ENCODE measurements around the gene TIMM17B. TPM values are rescaled to one million over a fixed set of nuclear protein-coding genes. Genes with fewer than 3 reads are reported as not detected.

TIMM17B gene
- polyA plus RNA-seq, 2 of the 4 experiments (the other 2 are of a cell fraction) = 68.9 to 76.9 TPM

DNA sequence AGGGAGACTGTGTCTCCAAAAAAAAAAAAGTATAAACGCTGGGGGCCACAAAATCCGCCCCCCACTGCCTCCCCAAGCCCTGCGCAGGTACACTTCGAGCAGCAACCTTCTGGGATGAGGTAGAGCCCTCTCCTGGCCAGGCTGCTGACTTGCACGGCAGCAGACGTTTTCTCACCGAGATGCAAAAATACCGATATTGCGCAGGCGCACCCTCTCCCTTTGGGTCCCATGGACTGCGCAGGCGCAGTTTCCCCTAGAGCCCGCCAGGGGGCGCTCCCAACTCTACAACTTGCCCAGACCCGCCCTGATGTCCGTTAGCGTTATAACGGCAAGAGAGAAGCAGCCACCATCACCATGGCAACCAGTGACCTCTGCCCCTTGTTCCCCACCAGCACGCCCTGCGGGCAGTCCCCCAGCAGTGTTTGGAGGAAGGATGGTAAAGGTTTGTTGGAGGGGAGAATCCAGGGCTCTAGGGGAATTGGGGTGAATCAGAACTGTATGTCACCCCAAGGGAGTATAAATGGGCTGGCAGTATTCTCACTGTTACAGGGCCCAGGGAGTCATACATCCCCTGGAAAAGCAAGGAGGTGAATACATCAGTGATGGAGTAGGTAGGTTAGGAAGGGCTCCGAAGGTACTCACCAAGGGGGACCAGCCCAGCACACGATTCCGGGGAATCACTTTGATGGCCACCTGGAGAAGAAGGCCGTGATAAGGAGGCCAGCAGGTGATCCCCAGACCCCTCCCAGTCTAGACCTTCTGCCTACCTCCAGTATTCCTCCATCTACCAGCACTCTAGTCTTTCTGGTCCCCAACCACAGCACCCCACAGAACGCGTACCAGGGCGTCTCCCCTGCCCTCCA, 19.8 kb upstream of the TIMM17B start:
- DNase-seq (ENCODE audit: low read depth in 1 of 2, low spot score in 1 of 2) (peak; percentile 79 to 92), ATAC-seq (peak; percentile 57 to 78), FAIRE-seq (peak; percentile 93)
- 40% methylated on average over 17 of the region's 27 CpGs for WGBS (ENCODE audit: missing lambda C conversion rate)
- no peaks in the 10 kb centered on the region for H3K9me3 ChIP-seq
- CTCF ChIA-PET = interaction anchor here (0.6 to 2.2 kb wide), 4 partner anchors 18 to 219 kb away, joined by 3 to 14 read pairs (median 3); no protein-coding TSS in a partner anchor
- peak overlapping the region; percentile 92 to 95; a peak in 4 of 6 replicates for H3K27ac ChIP-seq
- peak overlapping the region; percentile 87 for H3K4me3 ChIP-seq
- peaks cover 18% of the 10 kb centered on the region for H3K4me1 ChIP-seq
- H3K4me2 ChIP-seq = peak overlapping the region; percentile 99
- POLR2A ChIA-PET = no interaction called here
- TF ChIP-seq FOXS1 (CRISPR knock-in tag; IDR thresholded peaks at IDR 0.05) = no peak
- TF ChIP-seq, protein P1, sequence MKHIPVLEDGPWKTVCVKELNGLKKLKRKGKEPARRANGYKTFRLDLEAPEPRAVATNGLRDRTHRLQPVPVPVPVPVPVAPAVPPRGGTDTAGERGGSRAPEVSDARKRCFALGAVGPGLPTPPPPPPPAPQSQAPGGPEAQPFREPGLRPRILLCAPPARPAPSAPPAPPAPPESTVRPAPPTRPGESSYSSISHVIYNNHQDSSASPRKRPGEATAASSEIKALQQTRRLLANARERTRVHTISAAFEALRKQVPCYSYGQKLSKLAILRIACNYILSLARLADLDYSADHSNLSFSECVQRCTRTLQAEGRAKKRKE (CRISPR knock-in tag; IDR thresholded peaks at IDR 0.05; ENCODE audit: low read depth) = no peak
- TF ChIP-seq, protein P2, sequence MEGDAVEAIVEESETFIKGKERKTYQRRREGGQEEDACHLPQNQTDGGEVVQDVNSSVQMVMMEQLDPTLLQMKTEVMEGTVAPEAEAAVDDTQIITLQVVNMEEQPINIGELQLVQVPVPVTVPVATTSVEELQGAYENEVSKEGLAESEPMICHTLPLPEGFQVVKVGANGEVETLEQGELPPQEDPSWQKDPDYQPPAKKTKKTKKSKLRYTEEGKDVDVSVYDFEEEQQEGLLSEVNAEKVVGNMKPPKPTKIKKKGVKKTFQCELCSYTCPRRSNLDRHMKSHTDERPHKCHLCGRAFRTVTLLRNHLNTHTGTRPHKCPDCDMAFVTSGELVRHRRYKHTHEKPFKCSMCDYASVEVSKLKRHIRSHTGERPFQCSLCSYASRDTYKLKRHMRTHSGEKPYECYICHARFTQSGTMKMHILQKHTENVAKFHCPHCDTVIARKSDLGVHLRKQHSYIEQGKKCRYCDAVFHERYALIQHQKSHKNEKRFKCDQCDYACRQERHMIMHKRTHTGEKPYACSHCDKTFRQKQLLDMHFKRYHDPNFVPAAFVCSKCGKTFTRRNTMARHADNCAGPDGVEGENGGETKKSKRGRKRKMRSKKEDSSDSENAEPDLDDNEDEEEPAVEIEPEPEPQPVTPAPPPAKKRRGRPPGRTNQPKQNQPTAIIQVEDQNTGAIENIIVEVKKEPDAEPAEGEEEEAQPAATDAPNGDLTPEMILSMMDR (IDR thresholded peaks at IDR 0.05) = peak; percentile 92
- no peak for TF ChIP-seq HEYL (CRISPR knock-in tag; IDR thresholded peaks at IDR 0.05)
- peak; percentile 54 to 63; a peak in 4 of 5 replicates for TF ChIP-seq RAD21 (conservative IDR thresholded peaks at IDR 0.05 in 1 of 2, IDR thresholded peaks at IDR 0.05 in 1 of 2)
- TF ChIP-seq EHF (CRISPR knock-in tag; IDR thresholded peaks at IDR 0.05) = no peak
- peak; percentile 75 for TF ChIP-seq RFX5 (IDR thresholded peaks at IDR 0.05)
- TF ChIP-seq SMC3 (IDR thresholded peaks at IDR 0.05) = peak; percentile 73
- no peak for TF ChIP-seq PHF8 (IDR thresholded peaks at IDR 0.05; ENCODE audit: borderline replicate concordance, low read depth)
- TF ChIP-seq, protein P3, sequence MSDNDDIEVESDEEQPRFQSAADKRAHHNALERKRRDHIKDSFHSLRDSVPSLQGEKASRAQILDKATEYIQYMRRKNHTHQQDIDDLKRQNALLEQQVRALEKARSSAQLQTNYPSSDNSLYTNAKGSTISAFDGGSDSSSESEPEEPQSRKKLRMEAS (IDR thresholded peaks at IDR 0.05) = peak; percentile 26; the same call in 1 of the 2 replicates
- peak; percentile 21 for TF ChIP-seq MAFK (IDR thresholded peaks at IDR 0.05; ENCODE audit: partially characterized antibody)

DNA sequence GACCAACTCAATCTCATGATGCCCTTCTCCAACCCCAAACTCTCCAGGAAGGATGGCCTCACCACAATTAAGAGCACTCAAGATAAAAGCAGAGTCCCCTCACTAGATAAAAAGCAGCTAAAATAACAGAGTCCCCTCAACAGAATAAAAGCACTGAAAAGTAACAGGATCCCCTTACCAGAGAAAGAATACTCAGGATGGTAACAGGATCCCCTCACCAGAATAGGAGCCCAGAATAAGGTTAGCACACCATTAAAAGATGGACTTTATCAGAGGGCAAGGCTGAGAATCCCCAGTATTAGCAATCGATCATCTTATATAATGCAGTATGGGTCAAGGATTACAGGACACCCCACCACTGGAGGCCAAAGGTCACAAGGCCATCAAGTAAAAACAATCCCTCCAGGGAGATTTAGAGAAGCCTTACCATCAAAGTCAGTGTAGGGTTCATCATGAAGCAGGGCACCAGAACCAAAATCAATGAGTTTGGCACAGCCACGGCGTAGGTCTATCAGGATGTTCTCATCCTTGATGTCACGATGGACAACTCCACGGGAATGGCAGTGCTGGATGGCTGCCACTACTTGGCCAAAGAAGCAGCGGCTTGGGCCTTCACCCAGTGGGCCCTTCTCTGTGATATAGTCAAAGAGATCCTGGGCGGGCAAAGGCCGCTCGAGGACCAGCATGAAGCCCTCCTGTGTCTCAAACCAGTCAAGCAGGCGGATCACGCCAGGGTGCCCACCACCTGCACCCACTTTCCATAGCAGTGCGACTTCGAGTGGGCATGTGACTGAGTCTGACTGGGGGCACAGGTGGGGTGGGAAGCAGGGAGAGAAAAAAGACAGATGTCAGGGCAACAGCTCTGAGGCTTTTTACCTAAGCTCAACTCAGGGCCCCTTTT, 17.3 kb upstream of the TIMM17B start:
- H3K4me1 ChIP-seq = peaks cover 26% of the 10 kb centered on the region
- FAIRE-seq (no peak), ATAC-seq (no peak), DNase-seq (ENCODE audit: low read depth in 1 of 2, low spot score in 1 of 2) (no peak)
- no peak overlapping the region for H3K27ac ChIP-seq
- H3K4me2 ChIP-seq = no peak overlapping the region
- H3K4me3 ChIP-seq = no peak overlapping the region
- WGBS (ENCODE audit: missing lambda C conversion rate) = 94% methylated on average over 13 of the region's 13 CpGs
- ChIA-PET CTCF (interaction anchor here (1.6 to 2.2 kb wide), 2 partner anchors 14 to 22 kb away, joined by 6 to 14 read pairs; no protein-coding TSS in a partner anchor), POLR2A (no interaction called here)
- TF ChIP-seq HOXA7 (CRISPR knock-in tag; IDR thresholded peaks at IDR 0.05) = no peak
- TF ChIP-seq CHD2 (IDR thresholded peaks at IDR 0.05; ENCODE audit: low read length, partially characterized antibody) = no peak
- TF ChIP-seq FOXS1 (CRISPR knock-in tag; IDR thresholded peaks at IDR 0.05) = no peak
- no peak for TF ChIP-seq SMC3 (IDR thresholded peaks at IDR 0.05)
- TF ChIP-seq, protein P2 (IDR thresholded peaks at IDR 0.05) = no peak
- TF ChIP-seq NR3C1 (IDR thresholded peaks at IDR 0.05) = no peak
- no peak for TF ChIP-seq ESRRA (IDR thresholded peaks at IDR 0.05; ENCODE audit: borderline replicate concordance, low read length)
- TF ChIP-seq RAD21 (conservative IDR thresholded peaks at IDR 0.05 in 1 of 2, IDR thresholded peaks at IDR 0.05 in 1 of 2) = no peak
- no peak for TF ChIP-seq POLR2A (IDR thresholded peaks at IDR 0.05; ENCODE audit: low read length)
- TF ChIP-seq FOSB (CRISPR knock-in tag; IDR thresholded peaks at IDR 0.05) = no peak
- no peak for TF ChIP-seq MYC (IDR thresholded peaks at IDR 0.05; ENCODE audit: borderline replicate concordance, low read length)
- TF ChIP-seq EHMT2 (IDR thresholded peaks at IDR 0.05; ENCODE audit: low read depth) = no peak
- no peak for TF ChIP-seq CHD4 (IDR thresholded peaks at IDR 0.05; ENCODE audit: borderline replicate concordance)
- TF ChIP-seq, protein P4, sequence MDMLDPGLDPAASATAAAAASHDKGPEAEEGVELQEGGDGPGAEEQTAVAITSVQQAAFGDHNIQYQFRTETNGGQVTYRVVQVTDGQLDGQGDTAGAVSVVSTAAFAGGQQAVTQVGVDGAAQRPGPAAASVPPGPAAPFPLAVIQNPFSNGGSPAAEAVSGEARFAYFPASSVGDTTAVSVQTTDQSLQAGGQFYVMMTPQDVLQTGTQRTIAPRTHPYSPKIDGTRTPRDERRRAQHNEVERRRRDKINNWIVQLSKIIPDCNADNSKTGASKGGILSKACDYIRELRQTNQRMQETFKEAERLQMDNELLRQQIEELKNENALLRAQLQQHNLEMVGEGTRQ (IDR thresholded peaks at IDR 0.05) = no peak
- TF ChIP-seq HEYL (CRISPR knock-in tag; IDR thresholded peaks at IDR 0.05) = no peak
- no peak for TF ChIP-seq RARB (CRISPR knock-in tag; IDR thresholded peaks at IDR 0.05)
- no peak for TF ChIP-seq CEBPB (IDR thresholded peaks at IDR 0.05)
- no peaks in the 10 kb centered on the region for H3K9me3 ChIP-seq

All from A549 (cell line).